K562 (cell line): ENCODE results near the gene MYO18B. TPM values are rescaled to one million over a fixed set of nuclear protein-coding genes. Genes with fewer than 3 reads are reported as not detected.

Experiments
- ATF7 ChIP-seq: fragments of 450-650 bp; IDR thresholded peaks from 2 replicates; pipeline ENCODE4 v1.7.1; 2014; ENCODE audit warnings: mild to moderate bottlenecking, moderate library complexity
- CEBPZ ChIP-seq: fragments of 150-350 bp; IDR thresholded peaks from 2 replicates; pipeline ENCODE4 v1.6.1; 2014; ENCODE audit warnings: low read depth, mild to moderate bottlenecking, low read length, borderline replicate concordance
- CREBBP ChIP-seq: IDR thresholded peaks from one replicate; pipeline ENCODE4 v1.6.1; 2012; ENCODE audit warnings: low read depth, mild to moderate bottlenecking, control low read depth, inconsistent platforms, low read length
- KAT2B ChIP-seq: IDR thresholded peaks from one replicate; pipeline ENCODE4 v1.6.1; 2012; ENCODE audit warnings: low read depth, mild to moderate bottlenecking, control low read depth, inconsistent platforms, low read length, moderate library complexity
- PRDM10 ChIP-seq: fragments of 450-650 bp; IDR thresholded peaks from 2 replicates; pipeline ENCODE4 v1.6.1; 2018; ENCODE audit not compliant: partially characterized antibody
- SMAD1 ChIP-seq: fragments of 150-350 bp; IDR thresholded peaks from 2 replicates; pipeline ENCODE4 v1.6.1; 2014; ENCODE audit warnings: low read length, low read depth; ENCODE audit not compliant: partially characterized antibody
- SRSF3 ChIP-seq: fragments of 200-400 bp; formaldehyde crosslinking; IDR thresholded peaks from 2 replicates; pipeline ENCODE4 v1.6.1; 2016; ENCODE audit warnings: mild to moderate bottlenecking, low read length, moderate library complexity; ENCODE audit not compliant: insufficient read depth
- polyA plus RNA-seq, 8 experiments: library from polyadenylated mRNA; depleted of rRNA in 4 of 8; stranded (reverse) in 5 of 8; unstranded in 3 of 8; fragments of >200 nt; fragmentation: Nextera tagmentation in 2 of 8; fragmentation: Illumina TruSeq in 1 of 8; extraction: Ambion mirVana in 2 of 8; extraction: Trizol in 1 of 8; gene quantifications; 2 replicates each; pipeline versions ENCODE4 v1.2.1 to v1.2.3, GENCODE V29; 2011 to 2014; ENCODE audit warnings: inconsistent platforms in 1 of 8, missing spikeins in 1 of 8
- total RNA-seq, 7 experiments: library from RNA; depleted of rRNA in 6 of 7; stranded (reverse); fragments of >200 nt in 6 of 7; fragmentation: Illumina TruSeq in 2 of 7; extraction: Trizol in 2 of 7; gene quantifications; 2 replicates each; pipeline versions ENCODE4 v1.2.1 to v1.2.3, GENCODE V29; 2011 to 2021; ENCODE audit warnings: low replicate concordance in 1 of 7
- TF ChIP-seq, protein P1 (sequence below): fragments of 450-650 bp; formaldehyde crosslinking; conservative IDR thresholded peaks from 2 replicates; pipeline ENCODE4 v1.4.0; 2022; ENCODE audit warnings: mild to moderate bottlenecking, missing genetic modification characterization
- TF ChIP-seq, protein P2 (sequence below), 3 experiments: IDR thresholded peaks in 2 of 3; conservative IDR thresholded peaks in 1 of 3; 2 replicates each; pipeline ENCODE4 v1.5.1; 2011 to 2012; ENCODE audit warnings: low read length in 3 of 3, mild to moderate bottlenecking in 3 of 3, control low read depth in 2 of 3, improper control_type of control experiment in 1 of 3, inconsistent platforms in 1 of 3, low read depth in 1 of 3, mixed read lengths in 1 of 3, moderate library complexity in 1 of 3; ENCODE audit not compliant: insufficient read depth in 2 of 3
- TF ChIP-seq, protein P3 (sequence below): sonication (generic); formaldehyde crosslinking; IDR thresholded peaks from 2 replicates; pipeline ENCODE4 v1.8.1; 2023; ENCODE audit warnings: mild to moderate bottlenecking, missing genetic modification reagents
- TF ChIP-seq, protein P4 (sequence below): sonication (generic); formaldehyde crosslinking; IDR thresholded peaks from 2 replicates; pipeline ENCODE4 v1.8.0; 2022; ENCODE audit warnings: mild to moderate bottlenecking, missing genetic modification reagents

The MYO18B gene
- total and polyA plus RNA-seq, 9 of the 15 experiments (the other 6 are each of a cell fraction or from before 2014, with no cell fraction given) = 0.06 to 7.0 (median 4.3) TPM

- no peak for TF ChIP-seq SMAD1
- no peak for TF ChIP-seq KAT2B
- no peak for TF ChIP-seq CREBBP
- TF ChIP-seq CEBPZ = no peak
- peak; percentile 82; the same call in 1 of the 2 replicates for TF ChIP-seq ATF7
- TF ChIP-seq PRDM10 = peak; percentile 29
- TF ChIP-seq SRSF3 = no peak
- TF ChIP-seq, protein P1, sequence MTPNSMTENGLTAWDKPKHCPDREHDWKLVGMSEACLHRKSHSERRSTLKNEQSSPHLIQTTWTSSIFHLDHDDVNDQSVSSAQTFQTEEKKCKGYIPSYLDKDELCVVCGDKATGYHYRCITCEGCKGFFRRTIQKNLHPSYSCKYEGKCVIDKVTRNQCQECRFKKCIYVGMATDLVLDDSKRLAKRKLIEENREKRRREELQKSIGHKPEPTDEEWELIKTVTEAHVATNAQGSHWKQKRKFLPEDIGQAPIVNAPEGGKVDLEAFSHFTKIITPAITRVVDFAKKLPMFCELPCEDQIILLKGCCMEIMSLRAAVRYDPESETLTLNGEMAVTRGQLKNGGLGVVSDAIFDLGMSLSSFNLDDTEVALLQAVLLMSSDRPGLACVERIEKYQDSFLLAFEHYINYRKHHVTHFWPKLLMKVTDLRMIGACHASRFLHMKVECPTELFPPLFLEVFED (CRISPR knock-in tag) = 0 out of 2 replicates have a peak, but pooled peaks have one; percentile 9
- TF ChIP-seq, protein P2, sequence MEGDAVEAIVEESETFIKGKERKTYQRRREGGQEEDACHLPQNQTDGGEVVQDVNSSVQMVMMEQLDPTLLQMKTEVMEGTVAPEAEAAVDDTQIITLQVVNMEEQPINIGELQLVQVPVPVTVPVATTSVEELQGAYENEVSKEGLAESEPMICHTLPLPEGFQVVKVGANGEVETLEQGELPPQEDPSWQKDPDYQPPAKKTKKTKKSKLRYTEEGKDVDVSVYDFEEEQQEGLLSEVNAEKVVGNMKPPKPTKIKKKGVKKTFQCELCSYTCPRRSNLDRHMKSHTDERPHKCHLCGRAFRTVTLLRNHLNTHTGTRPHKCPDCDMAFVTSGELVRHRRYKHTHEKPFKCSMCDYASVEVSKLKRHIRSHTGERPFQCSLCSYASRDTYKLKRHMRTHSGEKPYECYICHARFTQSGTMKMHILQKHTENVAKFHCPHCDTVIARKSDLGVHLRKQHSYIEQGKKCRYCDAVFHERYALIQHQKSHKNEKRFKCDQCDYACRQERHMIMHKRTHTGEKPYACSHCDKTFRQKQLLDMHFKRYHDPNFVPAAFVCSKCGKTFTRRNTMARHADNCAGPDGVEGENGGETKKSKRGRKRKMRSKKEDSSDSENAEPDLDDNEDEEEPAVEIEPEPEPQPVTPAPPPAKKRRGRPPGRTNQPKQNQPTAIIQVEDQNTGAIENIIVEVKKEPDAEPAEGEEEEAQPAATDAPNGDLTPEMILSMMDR (IDR thresholded peaks at IDR 0.05 in 2 of 3, conservative IDR thresholded peaks at IDR 0.05 in 1 of 3; ENCODE audit: insufficient read depth in 2 of 3, low read depth in 1 of 3, low read length in 3 of 3) = peak; percentile 30 to 34 (median 33); a peak in 3 of 6 replicates
- TF ChIP-seq, protein P3, sequence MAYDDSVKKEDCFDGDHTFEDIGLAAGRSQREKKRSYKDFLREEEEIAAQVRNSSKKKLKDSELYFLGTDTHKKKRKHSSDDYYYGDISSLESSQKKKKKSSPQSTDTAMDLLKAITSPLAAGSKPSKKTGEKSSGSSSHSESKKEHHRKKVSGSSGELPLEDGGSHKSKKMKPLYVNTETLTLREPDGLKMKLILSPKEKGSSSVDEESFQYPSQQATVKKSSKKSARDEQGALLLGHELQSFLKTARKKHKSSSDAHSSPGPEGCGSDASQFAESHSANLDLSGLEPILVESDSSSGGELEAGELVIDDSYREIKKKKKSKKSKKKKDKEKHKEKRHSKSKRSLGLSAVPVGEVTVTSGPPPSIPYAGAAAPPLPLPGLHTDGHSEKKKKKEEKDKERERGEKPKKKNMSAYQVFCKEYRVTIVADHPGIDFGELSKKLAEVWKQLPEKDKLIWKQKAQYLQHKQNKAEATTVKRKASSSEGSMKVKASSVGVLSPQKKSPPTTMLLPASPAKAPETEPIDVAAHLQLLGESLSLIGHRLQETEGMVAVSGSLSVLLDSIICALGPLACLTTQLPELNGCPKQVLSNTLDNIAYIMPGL = no peak
- TF ChIP-seq, protein P4, sequence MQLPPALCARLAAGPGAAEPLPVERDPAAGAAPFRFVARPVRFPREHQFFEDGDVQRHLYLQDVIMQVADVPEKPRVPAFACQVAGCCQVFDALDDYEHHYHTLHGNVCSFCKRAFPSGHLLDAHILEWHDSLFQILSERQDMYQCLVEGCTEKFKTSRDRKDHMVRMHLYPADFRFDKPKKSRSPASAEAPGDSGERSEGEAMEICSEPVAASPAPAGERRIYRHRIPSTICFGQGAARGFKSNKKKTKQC (CRISPR knock-in tag) = no peak
Measured at GRCh38 chr22:25741692-25742626, at the start of gene MYO18B (continued).
